Central memory CD8-positive, alpha-beta T cell (primary cell): ENCODE data around the gene AMDHD1.

Source experiments
- ATAC-seq: fragments of 150-1000 bp; cut with Tn5 transposase; replicated peaks from 2 replicates; pipeline ENCODE4 v1.10.0; 2022; ENCODE audit warnings: mild to moderate bottlenecking, moderate FRiP score, moderate number of reproducible peaks; ENCODE audit not compliant: poor library complexity, severe bottlenecking; ENCODE audit errors: extremely low read depth
- DNase-seq, 2 donors: peaks; one replicate each; pipeline ENCODE4 v3.0.0; 2021; ENCODE audit warnings: low spot score in 2 of 2
- H3K27ac Mint-ChIP-seq: one replicate; pipeline ENCODE4 v1.8.0; 2022; ENCODE audit warnings: low read depth, mild to moderate bottlenecking, moderate library complexity, mixed read lengths
- H3K27me3 Mint-ChIP-seq: one replicate; pipeline ENCODE4 v1.8.0; 2022; ENCODE audit warnings: mixed read lengths
- H3K36me3 Mint-ChIP-seq: one replicate; pipeline ENCODE4 v1.8.0; 2022; ENCODE audit warnings: mild to moderate bottlenecking, moderate library complexity, mixed read lengths; ENCODE audit not compliant: insufficient read depth
- H3K4me1 Mint-ChIP-seq: one replicate; pipeline ENCODE4 v1.8.0; 2022; ENCODE audit warnings: mixed read lengths
- H3K4me3 Mint-ChIP-seq: one replicate; pipeline ENCODE4 v1.8.0; 2022; ENCODE audit warnings: mild to moderate bottlenecking, moderate library complexity, mixed read lengths
- H3K9me3 Mint-ChIP-seq: one replicate; pipeline ENCODE4 v1.8.0; 2022; ENCODE audit warnings: mixed read lengths

AMDHD1 gene

GRCh38 chr12:95989504-95990123 lies 46.5 kb downstream of the AMDHD1 start:
- no peak overlapping the region for H3K4me3 Mint-ChIP-seq
- no peaks in the 10 kb centered on the region for H3K4me1 Mint-ChIP-seq
- ATAC-seq = no peak
- no peaks in the 10 kb centered on the region for H3K36me3 Mint-ChIP-seq
- no peak for DNase-seq
- no peak overlapping the region for H3K27ac Mint-ChIP-seq
- no peaks in the 10 kb centered on the region for H3K27me3 Mint-ChIP-seq
- H3K9me3 Mint-ChIP-seq = no peaks in the 10 kb centered on the region

DNA sequence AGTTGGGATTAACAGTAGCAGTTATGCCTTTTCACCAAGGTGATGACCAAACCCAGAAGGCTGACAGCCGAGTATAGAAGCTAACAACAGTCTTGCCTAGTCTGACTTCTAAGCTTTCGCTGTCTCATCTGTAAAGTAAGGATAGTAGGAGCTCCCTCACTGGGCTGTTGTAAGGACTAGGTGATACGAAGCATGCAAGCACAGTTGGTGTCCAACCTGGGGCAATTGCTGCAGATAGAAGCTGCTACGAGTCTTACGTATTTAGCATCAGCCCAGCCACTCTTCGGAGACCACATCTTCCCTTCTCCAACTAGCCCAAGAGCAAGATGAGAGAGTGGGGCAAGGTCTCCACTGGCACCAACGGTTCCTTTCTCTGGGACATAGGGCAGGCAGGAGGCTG lies 47.0 kb downstream of the AMDHD1 start:
- DNase-seq = no peak
- H3K4me3 Mint-ChIP-seq = no peak overlapping the region
- no peak overlapping the region for H3K27ac Mint-ChIP-seq
- no peaks in the 10 kb centered on the region for H3K36me3 Mint-ChIP-seq
- no peaks in the 10 kb centered on the region for H3K27me3 Mint-ChIP-seq
- no peaks in the 10 kb centered on the region for H3K4me1 Mint-ChIP-seq
- no peaks in the 10 kb centered on the region for H3K9me3 Mint-ChIP-seq
- no peak for ATAC-seq

DNA sequence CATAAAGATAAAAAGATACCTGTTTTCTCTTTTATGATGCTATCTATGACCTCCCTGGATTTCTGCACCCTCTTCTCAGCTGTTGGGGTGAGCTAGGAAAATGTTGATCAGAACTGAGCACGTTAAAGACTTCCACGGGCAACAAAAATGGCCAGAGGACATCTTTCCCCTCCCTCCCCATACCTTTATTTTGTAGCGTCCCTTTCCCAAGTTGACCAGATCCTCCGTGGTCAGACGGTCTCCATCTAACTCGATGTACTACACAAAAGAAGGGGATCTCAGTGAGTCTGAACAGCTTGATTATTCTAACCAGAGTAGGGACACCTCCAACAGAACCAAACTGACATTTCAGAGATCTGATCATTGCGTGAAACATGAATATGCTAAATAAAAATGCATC lies 50.8 kb downstream of the AMDHD1 start:
- ATAC-seq (no peak), DNase-seq (no peak)
- Mint-ChIP-seq H3K4me1 (peaks cover 7% of the 10 kb centered on the region), H3K36me3 (no peaks in the 10 kb centered on the region), H3K9me3 (no peaks in the 10 kb centered on the region), H3K27me3 (no peaks in the 10 kb centered on the region), H3K4me3 (no peak overlapping the region), H3K27ac (no peak overlapping the region)

DNA sequence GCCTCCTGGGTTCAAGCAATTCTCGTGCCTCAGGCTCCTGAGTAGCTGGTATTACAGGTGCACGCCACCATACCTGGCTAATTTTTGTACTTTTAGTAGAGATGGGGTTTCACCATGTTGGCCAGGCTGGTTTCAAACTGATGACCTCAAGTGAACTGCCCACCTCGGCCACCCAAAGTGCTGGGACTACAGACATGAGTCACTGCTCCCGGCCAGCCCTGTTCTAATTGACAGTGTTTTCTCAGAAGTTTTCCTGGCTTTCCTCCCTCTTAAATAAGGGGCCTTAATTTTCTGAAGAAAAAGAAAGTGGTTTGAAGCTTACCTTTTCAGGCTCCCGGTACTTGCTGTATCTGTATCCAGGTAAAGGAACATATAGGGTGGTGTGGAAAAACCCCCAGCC lies 51.3 kb downstream of the AMDHD1 start:
- H3K9me3 Mint-ChIP-seq = no peaks in the 10 kb centered on the region
- H3K27me3 Mint-ChIP-seq = no peaks in the 10 kb centered on the region
- no peak overlapping the region for H3K4me3 Mint-ChIP-seq
- H3K4me1 Mint-ChIP-seq = peaks cover 8% of the 10 kb centered on the region
- H3K36me3 Mint-ChIP-seq = no peaks in the 10 kb centered on the region
- H3K27ac Mint-ChIP-seq = no peak overlapping the region
- no peak for ATAC-seq
- no peak for DNase-seq

GRCh38 chr12:95995238-95996031 lies 52.3 kb downstream of the AMDHD1 start:
- H3K27me3 Mint-ChIP-seq = no peaks in the 10 kb centered on the region
- no peak overlapping the region for H3K4me3 Mint-ChIP-seq
- H3K4me1 Mint-ChIP-seq = peaks cover 8% of the 10 kb centered on the region
- ATAC-seq (no peak), DNase-seq (no peak)
- peaks cover 4% of the 10 kb centered on the region for H3K36me3 Mint-ChIP-seq
- H3K27ac Mint-ChIP-seq = no peak overlapping the region
- no peaks in the 10 kb centered on the region for H3K9me3 Mint-ChIP-seq

DNA sequence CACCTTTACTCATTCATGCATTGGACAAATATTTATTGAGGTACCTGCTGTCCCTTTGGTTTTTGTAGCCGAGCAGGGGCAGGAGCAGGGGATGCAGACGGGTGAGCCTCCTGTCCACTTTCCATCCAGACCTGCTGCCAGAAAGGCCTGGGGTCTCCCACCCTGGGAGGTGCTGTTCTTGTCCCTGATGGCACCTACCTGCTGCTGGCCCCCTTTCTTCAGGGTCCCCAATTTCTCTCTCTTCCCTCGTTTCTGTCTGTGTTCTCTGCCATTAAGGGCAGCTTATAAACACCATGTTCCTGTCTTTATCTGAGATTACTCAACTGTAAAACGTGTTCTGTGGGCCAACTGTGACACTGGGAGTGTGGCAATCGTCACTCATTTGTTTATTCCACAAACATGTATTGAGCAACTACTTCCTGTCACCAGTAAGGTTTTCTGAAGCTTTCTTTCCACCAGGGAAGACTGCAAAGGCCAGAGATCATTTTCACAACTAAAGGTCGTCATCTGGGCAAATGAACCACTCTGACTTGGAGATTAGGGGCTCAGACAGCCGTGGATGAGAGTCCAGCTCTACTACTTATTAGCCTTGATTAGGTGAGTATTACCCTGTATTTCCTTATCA lies 53.0 kb downstream of the AMDHD1 start, which contains the start of gene HAL:
TSS of gene HAL (minus strand) at position 311 of the 625 bp plus-strand sequence. CDS start 434 bp downstream, outside the sequence.
- Mint-ChIP-seq H3K4me1 (peaks cover 8% of the 10 kb centered on the region), H3K36me3 (peaks cover 8% of the 10 kb centered on the region), H3K27me3 (no peaks in the 10 kb centered on the region), H3K9me3 (no peaks in the 10 kb centered on the region), H3K4me3 (no peak within 1 kb of the TSS), H3K27ac (no peak within 1 kb of the TSS)
- ATAC-seq (no peak), DNase-seq (no peak)

DNA sequence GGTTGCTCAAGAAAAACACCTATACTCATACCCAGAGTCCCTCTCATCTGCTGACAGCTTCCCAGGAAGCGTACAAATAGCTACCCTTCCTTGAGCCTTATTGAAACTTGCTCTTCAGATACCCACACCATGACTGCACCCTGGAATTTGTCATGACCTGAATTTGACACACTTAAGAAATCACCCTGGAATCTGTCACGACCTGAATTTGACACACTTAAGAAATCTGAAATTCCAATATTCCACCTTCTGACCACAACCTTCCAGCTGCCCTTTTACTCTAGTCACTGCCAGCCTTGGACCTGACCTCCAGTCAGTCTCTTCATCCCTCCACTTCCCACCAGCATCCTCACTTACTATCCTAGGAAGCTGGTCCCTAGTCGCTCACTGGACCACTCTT lies 54.1 kb downstream of the AMDHD1 start:
- Mint-ChIP-seq H3K27me3 (no peaks in the 10 kb centered on the region), H3K4me1 (peaks cover 8% of the 10 kb centered on the region), H3K36me3 (peaks cover 10% of the 10 kb centered on the region), H3K4me3 (no peak overlapping the region), H3K9me3 (no peaks in the 10 kb centered on the region), H3K27ac (no peak overlapping the region)
- no peak for DNase-seq
- ATAC-seq = no peak

- Mint-ChIP-seq H3K27ac (no peak overlapping the region), H3K4me1 (peaks cover 8% of the 10 kb centered on the region), H3K36me3 (peaks cover 15% of the 10 kb centered on the region), H3K4me3 (no peak overlapping the region), H3K27me3 (no peaks in the 10 kb centered on the region), H3K9me3 (no peaks in the 10 kb centered on the region)
- DNase-seq = no peak
- ATAC-seq = no peak
Observed at GRCh38 chr12:95997911-95998510, 54.9 kb downstream of the AMDHD1 start.

GRCh38 chr12:95998611-95999286 lies 55.6 kb downstream of the AMDHD1 start:
- peaks cover 8% of the 10 kb centered on the region for H3K4me1 Mint-ChIP-seq
- no peak overlapping the region for H3K27ac Mint-ChIP-seq
- peaks cover 16% of the 10 kb centered on the region for H3K36me3 Mint-ChIP-seq
- no peak overlapping the region for H3K4me3 Mint-ChIP-seq
- DNase-seq (peak in 1 of 2 donors; percentile 44), ATAC-seq (peak; percentile 98)
- no peaks in the 10 kb centered on the region for H3K27me3 Mint-ChIP-seq
- H3K9me3 Mint-ChIP-seq = no peaks in the 10 kb centered on the region

DNA sequence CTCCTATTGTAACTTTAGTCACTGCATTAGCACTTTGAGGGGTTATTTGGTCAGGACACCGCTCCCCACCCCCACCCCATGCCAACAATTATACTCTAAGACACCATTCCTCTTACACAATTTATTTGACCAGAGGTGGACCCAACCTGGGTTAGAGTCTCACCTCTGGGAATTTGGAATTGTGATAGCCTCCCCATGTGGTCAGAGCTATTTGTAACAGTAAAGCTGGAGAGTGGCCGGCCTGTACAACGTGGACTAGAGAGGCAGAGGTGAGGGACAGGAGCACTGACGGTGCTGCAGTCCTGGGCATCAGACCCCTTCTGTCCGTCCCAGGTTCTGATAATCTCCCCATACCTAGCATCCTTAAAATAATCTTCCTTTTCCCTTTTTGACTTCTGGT lies 56.4 kb downstream of the AMDHD1 start:
- H3K4me1 Mint-ChIP-seq = peaks cover 8% of the 10 kb centered on the region
- H3K27ac Mint-ChIP-seq = no peak overlapping the region
- no peak for DNase-seq
- H3K27me3 Mint-ChIP-seq = no peaks in the 10 kb centered on the region
- peaks cover 19% of the 10 kb centered on the region for H3K36me3 Mint-ChIP-seq
- ATAC-seq = no peak
- H3K9me3 Mint-ChIP-seq = no peaks in the 10 kb centered on the region
- H3K4me3 Mint-ChIP-seq = no peak overlapping the region

GRCh38 chr12:96000858-96001257 lies 57.7 kb downstream of the AMDHD1 start:
- Mint-ChIP-seq H3K4me3 (no peak overlapping the region), H3K4me1 (peaks cover 8% of the 10 kb centered on the region), H3K27me3 (no peaks in the 10 kb centered on the region), H3K27ac (no peak overlapping the region), H3K36me3 (peaks cover 28% of the 10 kb centered on the region), H3K9me3 (no peaks in the 10 kb centered on the region)
- DNase-seq (no peak), ATAC-seq (no peak)

DNA sequence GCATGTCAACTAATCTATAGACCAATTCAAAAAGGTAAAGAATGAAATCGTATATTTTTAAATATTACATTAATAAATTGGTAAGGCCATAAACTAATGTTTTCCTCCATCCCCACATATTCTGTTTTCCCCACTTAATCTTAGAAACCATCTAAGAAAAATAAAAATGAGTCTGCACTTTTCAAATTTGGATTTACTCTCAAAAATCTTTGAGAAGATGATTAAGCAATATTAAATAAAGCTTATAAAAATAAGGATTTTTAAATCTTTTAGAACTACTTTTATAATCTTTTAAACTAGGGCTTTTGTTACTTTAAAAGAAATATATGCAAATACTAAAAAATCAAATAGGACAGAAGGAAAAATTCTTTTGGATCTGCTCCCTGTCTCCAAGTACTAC lies 63.6 kb downstream of the AMDHD1 start:
- H3K27ac Mint-ChIP-seq = no peak overlapping the region
- no peak overlapping the region for H3K4me3 Mint-ChIP-seq
- no peak for DNase-seq
- H3K4me1 Mint-ChIP-seq = no peaks in the 10 kb centered on the region
- ATAC-seq = no peak
- no peaks in the 10 kb centered on the region for H3K9me3 Mint-ChIP-seq
- peaks cover 47% of the 10 kb centered on the region for H3K36me3 Mint-ChIP-seq
- H3K27me3 Mint-ChIP-seq = no peaks in the 10 kb centered on the region
